Stimulated activated CD4-positive, alpha-beta T cell treated with anti-CD3 and anti-CD28 coated beads, Interleukin-4, amount 100 ng/mL, for 24 hours (primary cell): ENCODE measurements around the gene TGFBR3.
"Not testable (repeated sequence)": the region's sequence is repeated elsewhere in the genome, so short reads cannot be mapped to it uniquely, and the experiment has no call there.

Source experiments
- DNase-seq: peaks from one replicate; pipeline ENCODE4 v3.0.0-alpha.2; 2020

Gene TGFBR3

DNA sequence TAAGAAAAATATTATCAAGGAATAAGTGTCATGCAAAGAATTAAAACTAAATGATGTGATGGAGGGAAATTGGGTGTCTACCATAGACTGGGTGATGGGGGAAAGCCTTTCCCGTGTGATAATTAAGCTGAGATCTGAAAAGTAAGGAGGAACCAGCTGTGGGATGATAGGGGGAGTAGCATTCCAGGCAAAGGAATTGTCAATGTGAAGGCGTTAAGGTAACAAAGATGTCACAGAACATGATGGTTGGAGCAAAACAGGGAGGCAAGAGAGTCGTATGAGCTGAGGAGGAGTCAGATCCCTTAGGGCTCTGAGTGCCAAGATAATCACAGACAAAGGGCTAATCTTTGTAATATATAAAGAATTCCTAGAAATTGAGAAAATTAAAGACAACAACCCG is 215.2 kb downstream of the TGFBR3 start:
- DNase-seq = no peak

DNA sequence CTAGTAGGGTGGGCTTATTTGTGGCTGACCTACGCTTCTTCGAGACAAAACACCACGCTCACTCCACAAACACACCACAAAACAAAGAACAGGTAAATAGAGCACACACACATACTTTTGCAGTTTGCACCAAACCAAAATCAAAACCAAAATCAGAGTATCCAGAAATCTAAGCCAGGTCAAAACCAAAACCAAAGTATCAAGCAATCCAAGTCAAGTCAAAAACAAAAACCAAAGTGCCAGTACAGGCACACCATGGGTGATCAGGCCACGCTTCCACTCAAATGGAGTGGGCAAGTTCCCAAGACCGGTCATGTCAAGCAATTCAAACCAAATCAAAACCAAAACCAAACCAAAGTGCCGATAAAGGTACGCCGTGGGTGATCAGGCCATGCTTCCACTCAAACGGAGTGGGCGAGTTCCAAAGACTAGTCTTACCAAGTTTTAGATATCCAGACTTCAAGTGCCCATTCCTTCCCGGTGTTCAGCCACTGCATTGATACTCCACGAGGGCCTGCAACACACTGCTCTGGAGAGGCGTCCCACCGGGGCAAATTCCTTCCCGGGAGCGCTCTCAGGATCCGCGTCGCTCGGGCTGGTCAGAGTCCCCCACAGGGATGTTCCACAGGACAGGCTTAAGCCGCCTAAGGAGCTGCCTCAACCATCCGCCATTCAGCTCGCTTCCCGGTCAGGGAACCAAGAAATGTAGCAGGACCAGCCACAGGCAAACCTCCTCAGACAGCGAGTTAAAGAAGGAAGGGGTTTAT is 216.2 kb downstream of the TGFBR3 start:
- DNase-seq = no peak

DNA sequence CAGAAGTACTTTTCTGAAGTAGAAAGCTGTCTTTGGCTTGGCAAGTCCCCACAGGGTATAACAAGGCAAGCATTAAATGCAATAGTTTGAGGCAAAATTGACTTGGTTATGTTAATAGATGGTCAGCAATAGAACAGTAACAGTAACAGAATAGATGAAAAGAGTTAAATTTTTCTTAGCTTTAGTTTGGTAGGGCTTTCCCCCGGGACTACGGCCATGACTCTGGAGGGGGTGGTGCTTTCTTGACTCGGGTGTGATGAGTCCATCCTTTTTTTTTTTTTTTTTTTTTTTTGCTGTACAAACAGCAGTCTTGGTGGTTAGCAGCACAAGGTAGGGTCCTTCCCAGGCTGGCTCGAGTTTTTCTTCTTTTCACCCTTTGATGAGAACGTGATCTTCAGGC is 219.3 kb downstream of the TGFBR3 start:
- DNase-seq = not testable (repeated sequence)

DNA sequence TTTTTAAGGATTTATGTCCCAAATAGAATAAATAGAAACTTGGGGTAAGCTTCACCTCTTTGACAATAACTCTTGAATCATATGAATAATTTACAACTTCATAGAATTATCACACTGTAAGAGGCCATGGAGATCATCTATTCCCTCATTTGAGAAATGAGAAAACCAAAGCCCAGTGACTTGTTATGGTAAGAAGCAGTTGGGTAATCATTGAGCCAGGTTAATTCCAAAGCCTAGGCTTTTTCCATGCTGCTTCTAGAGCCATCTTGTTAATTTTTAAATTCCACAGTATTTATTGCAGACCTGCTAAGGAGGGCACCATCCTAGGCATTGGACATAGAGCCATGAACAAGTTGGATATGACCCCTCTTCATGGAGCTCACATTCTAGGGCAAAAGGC is 224.8 kb downstream of the TGFBR3 start:
- DNase-seq = no peak

DNA sequence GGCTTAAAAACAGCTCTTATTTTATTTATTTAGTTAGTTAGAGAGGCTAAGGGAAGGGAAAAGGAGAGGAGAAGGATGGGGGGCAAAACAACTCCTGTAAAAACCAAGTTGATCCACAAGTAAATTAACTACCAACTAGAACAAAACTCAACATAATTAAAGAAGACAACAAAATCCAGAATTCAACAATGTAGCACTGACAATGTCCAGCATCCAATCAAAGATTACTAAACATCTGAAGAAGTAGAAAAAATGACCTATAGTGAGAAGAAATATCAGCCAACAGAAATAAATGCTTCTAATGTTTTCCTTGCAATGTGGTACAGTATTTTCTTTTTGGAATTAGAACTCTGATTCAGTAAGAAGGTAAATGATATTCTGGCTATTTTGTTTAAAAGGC is 225.2 kb downstream of the TGFBR3 start:
- no peak for DNase-seq

DNA sequence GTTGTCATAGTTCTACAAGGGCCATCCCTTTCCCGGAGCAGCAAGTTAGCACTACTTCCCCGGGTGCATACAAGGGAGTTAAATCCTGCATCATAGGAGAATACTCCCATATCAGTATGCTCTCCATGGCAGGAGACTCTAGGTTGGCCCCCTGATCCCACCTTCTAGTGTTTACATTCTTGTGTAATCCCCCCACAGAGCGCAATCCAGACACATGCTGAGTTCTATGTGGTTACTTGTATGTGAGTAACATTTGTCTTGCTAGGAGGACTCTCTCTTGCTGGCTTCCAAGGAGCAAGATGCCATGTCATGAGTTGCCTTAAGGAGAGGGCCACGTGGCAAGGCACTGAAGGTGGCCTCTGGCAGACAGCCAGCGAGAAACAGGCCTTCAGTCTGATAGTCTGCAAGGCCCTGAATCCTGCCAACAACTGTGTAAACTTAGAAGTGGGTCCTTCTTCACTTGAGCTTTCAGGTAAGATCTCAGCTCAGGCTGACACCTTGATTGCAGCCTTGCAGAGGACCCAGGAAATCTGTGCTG is 230.0 kb downstream of the TGFBR3 start:
- DNase-seq = no peak

DNA sequence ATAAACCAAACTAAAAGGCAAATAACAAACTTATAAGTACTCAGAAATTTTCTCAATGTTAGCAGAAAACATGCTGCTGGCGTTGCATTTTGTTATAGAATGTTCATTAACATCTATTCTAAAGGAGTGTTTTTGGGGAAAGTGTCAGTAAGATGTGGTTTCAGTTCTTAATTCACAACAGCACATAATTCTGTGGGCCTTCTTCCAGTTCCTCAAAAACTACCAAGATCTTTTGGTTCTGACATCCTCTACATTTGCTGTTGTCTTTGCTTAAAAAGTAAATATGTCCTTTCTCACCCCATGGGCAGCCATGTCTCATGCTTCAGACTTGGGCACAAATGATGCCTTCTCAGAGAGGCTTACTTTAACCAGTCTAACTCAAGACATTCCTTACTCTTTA is 232.8 kb downstream of the TGFBR3 start:
- DNase-seq = no peak

DNA sequence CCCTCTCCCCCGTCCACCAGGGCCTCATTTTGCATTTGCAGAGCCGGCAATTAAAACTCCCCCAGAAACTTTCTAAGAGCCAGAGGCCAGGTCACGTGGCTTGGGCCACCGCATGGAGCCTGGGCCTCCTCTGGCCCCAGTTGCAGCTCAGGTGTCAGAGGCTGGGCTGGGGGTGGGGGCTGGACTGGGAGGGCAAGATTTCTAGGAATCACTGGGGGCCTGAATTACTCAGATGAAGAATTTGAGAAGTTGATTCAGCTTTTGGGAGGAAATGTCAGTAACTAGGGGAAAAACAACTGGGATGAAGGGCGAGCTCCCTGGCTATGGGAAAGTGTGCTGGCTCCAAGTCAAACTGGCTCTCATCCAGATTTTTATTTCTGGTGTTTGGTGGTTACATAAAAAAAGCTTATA is 234.3 kb downstream of the TGFBR3 start:
- DNase-seq = no peak

DNA sequence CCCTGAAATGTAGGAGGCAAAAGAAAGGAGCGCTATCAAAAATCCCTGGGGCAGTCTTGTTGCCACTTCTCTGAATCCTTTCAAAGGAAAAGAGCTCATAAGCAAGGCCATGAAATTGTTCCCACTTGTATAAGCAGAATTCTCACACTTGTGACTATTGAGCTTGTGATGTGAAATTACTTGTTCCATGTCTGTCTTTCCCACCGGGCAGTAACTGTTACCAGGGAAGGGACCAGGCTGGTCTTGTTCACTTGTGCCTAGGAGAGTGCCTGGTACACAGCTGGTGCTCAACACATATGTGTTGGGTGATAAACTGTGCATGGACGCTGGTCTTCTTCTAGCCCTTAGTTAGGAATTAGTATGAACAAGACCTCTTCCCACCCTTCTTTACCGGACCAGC is 234.7 kb downstream of the TGFBR3 start:
- DNase-seq = no peak

DNA sequence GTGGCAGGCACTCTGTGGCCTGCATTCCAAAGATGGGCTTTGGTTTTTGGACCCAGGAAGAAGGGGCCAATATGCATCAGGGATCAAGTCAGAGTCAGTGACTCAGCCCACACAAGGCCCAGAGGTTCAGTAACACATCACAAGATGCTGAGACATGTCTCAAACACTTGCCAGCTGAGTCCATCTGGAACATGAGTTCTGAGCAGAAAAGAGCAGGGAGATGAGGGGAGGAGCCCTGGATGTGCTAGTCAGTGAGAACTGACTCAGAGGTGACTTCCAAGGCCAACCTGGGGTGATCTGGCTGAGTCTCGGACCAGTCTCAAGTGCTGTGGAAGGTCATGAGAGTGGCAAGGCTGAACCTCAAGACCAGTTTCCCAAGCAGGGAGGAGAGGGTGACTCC is 235.2 kb downstream of the TGFBR3 start:
- DNase-seq = no peak

DNA sequence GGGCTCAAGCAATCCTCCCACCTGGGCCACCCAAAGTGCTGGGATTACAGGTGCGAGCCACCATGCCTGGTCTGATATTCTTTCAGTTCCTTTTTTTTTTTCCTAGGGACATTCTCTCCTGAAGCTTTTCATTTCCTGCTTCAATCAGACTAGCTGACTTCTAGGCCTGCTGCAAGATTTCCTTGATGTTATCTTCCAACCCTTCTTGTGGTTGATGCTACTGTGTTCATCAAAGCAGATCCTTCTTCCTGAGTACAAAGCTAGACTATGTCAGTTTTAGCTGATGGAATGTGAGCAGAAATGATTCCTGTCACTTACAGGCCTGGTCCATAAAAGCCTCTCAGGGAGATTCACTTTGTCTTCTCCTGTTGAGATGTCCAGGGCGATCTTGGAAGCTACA is 238.9 kb downstream of the TGFBR3 start:
- no peak for DNase-seq

DNA sequence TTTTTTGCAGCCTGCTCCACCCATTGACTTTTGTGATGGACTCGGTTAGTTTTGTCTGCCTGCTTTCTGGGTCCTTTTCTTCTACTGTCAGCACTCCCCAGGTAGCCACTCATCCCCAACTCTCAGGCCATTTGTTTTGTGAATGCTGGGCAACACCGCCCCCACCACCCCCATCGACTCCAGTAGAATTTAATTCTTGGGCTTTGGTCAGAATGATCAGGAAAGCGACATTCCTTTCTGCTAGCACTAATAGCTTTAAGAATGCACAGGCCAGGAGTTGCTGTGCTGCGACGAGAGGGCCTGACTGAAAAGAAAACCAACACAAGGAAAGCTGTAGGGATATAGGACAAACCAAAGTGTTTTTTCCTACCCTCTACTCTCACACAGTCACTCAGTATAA is 240.9 kb downstream of the TGFBR3 start:
- DNase-seq = no peak

DNA sequence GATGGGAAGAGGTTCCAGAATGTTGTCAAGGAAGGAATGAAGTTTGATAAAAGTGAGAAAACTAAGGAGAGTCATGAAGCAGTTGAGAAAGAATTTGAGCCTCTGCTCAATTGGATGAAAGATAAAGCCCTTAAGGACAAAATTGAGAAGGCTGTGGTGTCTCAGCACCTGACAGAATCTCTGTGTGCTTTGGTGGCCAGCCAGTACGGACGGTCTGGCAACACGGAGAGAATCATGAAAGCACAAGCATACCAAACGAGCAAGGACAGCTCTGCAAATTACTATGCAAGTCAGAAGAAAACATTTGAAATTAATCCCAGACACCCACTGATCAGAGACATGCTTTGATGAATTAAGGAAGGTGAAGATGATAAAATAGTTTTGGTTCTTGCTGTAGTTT is 242.5 kb downstream of the TGFBR3 start:
- no peak for DNase-seq

DNA sequence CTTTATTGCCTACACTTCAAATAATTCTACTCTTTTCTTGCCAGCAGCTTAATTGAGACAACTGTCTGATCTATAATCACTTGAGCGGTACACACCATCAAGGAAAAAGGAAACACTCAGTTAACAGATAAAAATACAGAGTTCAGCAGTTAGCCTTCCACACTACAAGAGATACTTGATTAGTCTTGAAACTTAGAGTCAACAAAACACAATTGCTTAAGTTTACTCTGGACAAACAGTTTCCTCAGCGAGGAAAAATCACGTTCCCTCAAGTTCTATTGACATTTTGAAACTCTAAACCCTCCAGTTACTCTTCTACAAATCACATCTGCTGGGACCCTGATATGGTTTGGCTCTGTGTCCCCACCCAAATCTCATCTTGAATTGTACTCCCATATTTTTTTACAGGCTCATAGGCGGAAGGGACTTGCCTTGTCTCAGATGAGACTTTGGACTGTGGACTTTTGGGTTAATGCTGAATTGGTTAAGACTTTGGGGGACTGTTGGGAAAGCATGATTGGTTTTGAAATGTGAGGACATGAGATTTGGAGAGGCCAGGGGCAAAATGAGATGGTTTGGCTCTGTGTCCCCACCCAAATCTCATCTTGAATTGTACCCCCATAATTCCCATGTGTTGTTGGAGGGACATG is 244.9 kb downstream of the TGFBR3 start:
- no peak for DNase-seq

DNA sequence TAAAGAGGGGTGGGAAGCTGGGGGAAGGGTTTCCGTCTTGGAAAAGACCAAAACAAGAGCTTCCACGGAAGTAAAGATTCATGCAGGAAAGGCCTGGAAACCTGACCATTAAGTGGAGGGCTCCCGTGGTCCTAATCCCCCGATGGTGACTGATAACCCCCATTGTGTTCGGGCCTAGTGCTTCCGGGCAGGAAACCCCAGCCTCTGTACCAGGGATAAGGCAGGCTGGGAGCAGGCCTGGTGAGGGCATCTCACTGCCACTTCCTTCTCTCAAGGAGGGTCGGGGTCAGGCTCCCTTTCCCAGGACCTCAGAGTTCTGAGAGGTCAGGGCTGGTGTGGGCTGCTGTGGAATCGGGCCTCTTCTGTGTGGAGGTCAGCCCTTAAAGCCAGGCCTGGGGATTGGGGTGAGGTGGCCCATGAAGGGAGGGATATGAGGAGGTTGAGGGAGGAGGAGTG is 248.4 kb downstream of the TGFBR3 start:
- DNase-seq = no peak

DNA sequence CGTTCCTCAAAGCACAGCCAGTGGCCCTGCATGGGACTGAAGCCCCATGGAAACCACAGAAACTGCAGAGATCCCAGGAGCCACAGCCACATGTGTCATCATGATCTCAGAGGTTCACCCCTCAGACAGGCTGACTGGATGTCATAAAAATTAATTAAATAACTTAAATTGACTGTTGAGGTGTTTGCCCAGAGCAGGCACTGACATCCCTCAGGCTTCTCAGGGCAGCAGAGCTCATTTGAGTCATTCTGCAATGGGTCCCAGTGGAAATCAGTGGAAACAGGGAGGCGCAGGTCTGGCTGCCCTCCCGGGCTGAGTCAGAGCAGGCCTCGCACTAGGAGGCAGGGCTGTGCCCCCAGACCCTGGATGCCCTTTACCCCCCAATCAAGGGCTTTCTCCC is 250.2 kb downstream of the TGFBR3 start:
- no peak for DNase-seq

DNA sequence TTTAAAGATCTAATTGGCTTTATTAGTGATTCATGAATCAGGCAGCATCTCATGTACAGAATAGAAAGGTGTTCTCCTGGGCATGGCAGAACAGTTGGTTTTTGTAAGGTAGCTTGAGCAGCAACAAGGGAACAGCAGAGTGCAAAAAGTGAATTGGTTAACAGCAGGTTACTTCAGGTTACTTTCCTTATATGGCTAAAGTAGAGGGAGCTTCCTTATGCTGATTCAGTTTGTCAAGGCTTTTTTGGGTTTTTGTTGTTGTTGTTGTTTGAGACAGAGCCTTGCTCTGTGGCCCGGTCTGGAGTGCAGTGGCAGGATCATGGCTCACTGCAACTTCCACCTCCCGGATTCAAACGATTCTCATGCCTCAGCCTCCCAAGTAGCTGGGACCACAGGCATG is 252.5 kb downstream of the TGFBR3 start:
- no peak for DNase-seq

DNA sequence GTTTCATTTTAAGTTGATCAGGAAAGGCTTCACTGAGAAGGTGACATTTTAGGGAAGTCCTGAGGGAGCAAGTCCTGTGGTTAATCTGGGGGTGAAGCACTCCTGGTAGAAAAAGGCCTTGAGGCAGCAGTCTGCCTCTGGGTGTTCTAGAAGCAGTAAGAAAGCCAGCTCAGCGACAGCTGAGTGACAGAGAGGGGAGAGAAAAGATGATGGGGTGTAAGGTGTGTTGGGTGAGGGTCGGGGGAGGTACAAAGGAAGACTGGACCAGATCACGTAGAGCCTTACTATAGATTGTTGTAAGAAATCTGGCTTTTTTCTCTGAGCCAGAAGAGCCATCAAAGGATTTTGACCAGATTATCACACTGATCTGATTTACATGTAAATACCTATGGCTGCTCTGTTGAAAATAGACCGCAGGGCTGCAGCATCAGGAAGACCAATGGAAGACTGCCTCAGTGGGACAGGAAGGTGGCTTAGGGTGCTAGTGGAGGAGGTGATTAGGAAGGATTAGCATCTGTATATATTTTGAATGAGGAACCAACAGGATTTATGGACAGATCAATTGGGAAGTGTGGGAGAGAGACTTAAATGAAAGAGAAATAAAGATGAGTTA is 254.1 kb downstream of the TGFBR3 start:
- no peak for DNase-seq

DNA sequence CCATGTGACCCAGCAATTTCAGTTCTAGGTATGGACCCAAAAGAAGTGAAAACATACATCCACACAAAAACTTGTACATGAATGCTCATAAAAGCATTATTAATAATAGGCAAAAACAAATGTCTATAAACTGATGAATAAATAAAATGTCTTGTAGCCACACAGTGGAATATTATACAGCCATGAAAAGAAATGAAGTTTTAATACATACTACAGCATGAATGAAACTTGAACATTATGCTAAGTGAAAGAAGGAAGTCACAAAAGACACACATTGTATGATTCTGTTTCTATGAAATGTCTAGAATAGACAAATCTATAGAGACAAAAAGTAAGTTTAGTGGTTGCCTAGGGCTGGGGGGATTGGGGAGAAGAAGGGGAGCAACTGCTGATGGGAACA is 255.1 kb downstream of the TGFBR3 start:
- no peak for DNase-seq
